GM12865 (cell line): ENCODE results near the gene ATG10.
"Not testable (repeated sequence)": the region's sequence is repeated elsewhere in the genome, so short reads cannot be mapped to it uniquely, and the experiment has no call there.

Experiments used
- DNase-seq: peaks from one replicate; pipeline ENCODE4 v3.0.0; 2010; ENCODE audit warnings: low read depth
- H3K4me3 ChIP-seq: 2 replicates; pipeline ENCODE4 v1.5.1; 2011; ENCODE audit warnings: mild to moderate bottlenecking, low read depth, low read length, control low read depth
- CTCF ChIP-seq: IDR thresholded peaks from 2 replicates; pipeline ENCODE4 v1.5.1; 2011; ENCODE audit warnings: low read length, control low read depth, low read depth, inconsistent platforms; ENCODE audit not compliant: insufficient read depth; ENCODE audit errors: missing control alignments

Gene ATG10

GRCh38 chr5:81986126-81986525 is 14.3 kb downstream of the ATG10 start:
- DNase-seq: no peak
- no peak for TF ChIP-seq CTCF
- no peak overlapping the region for H3K4me3 ChIP-seq

GRCh38 chr5:81989204-81989603 is 17.4 kb downstream of the ATG10 start:
- no peak overlapping the region for H3K4me3 ChIP-seq
- DNase-seq: no peak
- no peak for TF ChIP-seq CTCF

GRCh38 chr5:81994679-81995078 is 22.9 kb downstream of the ATG10 start:
- no peak for DNase-seq
- H3K4me3 ChIP-seq: no peak overlapping the region
- no peak for TF ChIP-seq CTCF

- TF ChIP-seq CTCF: no peak
- H3K4me3 ChIP-seq: no peak overlapping the region
- no peak for DNase-seq
Observed at GRCh38 chr5:81995407-81995806, 23.6 kb downstream of the ATG10 start.

GRCh38 chr5:82004511-82004910 is 32.7 kb downstream of the ATG10 start:
- no peak overlapping the region for H3K4me3 ChIP-seq
- no peak for DNase-seq
- TF ChIP-seq CTCF: no peak

- H3K4me3 ChIP-seq, DNase-seq: not testable (repeated sequence)
Observed at GRCh38 chr5:82009869-82010268, 38.0 kb downstream of the ATG10 start.

- no peak for DNase-seq
- H3K4me3 ChIP-seq: no peak overlapping the region
- TF ChIP-seq CTCF: no peak
Observed at GRCh38 chr5:82010696-82011095, 38.9 kb downstream of the ATG10 start.

- H3K4me3 ChIP-seq: no peak overlapping the region
- TF ChIP-seq CTCF: no peak
- no peak for DNase-seq
Observed at GRCh38 chr5:82011761-82012160, 39.9 kb downstream of the ATG10 start.

GRCh38 chr5:82014644-82015043 is 42.8 kb downstream of the ATG10 start:
- H3K4me3 ChIP-seq, DNase-seq: not testable (repeated sequence)
